ENCODE data around the gene CENPF.

The CENPF gene

GRCh38 chr1:214621236-214621635, 18.2 kb downstream of the CENPF start:
- no peak for DNase-seq

DNA sequence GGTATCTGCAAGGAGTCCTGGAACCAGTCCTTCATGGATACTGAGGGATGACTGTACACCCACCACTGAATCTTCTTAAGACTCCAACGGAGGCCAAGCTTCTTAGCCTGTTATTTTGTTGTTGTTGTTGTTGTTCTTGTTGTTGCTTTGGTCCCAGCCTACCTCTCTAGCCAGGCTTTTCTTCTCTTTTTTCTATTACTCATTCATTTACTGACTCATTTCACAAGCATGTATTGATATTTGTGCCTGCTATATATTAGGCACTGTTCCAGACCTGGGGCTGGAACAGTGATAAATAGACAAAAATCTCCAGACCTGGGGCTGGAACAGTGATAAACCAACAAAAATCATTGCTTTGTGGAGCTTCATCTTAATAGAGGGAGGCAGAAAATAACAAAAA, 20.4 kb downstream of the CENPF start:
- no peak for DNase-seq

GRCh38 chr1:214632091-214632490, 29.1 kb downstream of the CENPF start:
- DNase-seq = peak; percentile 57 to 74

- DNase-seq = no peak
Measured at GRCh38 chr1:214633686-214634085, 30.7 kb downstream of the CENPF start.

GRCh38 chr1:214634267-214634666, 31.3 kb downstream of the CENPF start:
- no peak for DNase-seq

GRCh38 chr1:214635086-214635485, 32.1 kb downstream of the CENPF start:
- DNase-seq = no peak

GRCh38 chr1:214635506-214635905, 32.5 kb downstream of the CENPF start:
- DNase-seq = no peak

GRCh38 chr1:214636436-214636835, 33.4 kb downstream of the CENPF start:
- DNase-seq = no peak

DNA sequence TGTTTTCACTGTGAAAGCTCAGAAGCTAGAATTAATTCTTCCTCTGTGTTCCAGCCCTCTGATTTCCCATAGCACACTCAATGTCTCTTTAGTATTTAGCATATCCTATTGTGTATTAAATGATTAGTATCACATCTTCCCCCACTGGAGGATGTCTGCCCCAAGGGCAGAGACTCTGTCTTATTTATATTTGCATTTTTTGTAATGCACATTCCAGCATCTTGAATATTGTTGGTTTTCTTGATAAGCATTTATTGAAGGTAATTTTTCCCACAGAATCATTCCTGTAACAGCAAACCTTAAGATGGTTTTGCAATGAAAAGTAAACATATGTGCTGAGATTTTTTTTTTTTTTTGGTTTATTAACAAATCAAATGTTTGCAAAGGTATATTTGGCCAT, 34.1 kb downstream of the CENPF start:
- no peak for DNase-seq

DNA sequence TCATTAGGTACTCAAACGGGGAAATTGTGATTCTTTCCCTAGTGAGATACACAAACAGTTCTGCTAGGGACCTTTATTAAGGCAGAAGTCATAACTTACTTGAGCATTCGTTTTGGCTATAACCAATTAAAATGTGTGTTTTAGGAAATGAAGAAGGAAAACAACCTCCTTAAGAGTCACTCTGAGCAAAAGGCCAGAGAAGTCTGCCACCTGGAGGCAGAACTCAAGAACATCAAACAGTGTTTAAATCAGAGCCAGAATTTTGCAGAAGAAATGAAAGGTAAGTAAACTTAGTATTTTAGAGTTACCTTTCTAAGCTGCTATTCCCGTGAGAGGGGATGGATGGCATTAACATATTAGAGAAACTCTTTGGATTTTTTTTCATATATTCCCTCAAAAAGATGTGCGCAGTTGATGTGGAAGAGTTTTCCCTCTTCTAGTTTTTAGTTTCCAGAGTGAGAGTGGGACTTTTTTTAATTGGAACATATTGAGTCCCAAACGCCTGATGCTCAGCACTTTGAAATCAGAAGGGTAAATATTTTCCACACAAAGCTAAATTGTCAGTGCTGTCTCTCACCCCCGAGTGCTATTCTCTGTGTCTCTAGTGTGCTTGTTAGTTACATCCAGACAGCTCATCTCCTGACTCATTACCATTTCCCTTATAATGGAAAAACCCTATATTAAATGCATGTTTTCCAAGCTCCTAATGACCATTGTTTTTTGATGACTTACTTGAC, 34.9 kb downstream of the CENPF start:
- peak in 1 of 2 donors; percentile 56 for DNase-seq

DNA sequence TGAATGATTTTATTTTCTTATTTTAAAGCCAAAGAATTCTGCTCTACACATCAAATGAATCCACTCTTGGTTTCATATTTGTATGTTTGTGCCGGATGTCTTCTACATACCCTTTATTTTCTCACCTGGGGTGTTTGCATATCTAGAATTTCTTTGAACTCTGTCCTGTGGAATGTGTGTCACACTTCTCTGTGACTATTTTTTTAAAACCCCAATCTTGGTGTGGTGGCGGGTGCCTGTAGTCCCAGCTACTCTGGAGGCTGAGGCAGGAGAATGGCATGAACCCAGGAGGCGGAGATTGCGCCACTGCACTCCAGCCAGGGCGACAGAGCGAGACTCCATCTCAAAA, 35.4 kb downstream of the CENPF start:
- DNase-seq = no peak

DNA sequence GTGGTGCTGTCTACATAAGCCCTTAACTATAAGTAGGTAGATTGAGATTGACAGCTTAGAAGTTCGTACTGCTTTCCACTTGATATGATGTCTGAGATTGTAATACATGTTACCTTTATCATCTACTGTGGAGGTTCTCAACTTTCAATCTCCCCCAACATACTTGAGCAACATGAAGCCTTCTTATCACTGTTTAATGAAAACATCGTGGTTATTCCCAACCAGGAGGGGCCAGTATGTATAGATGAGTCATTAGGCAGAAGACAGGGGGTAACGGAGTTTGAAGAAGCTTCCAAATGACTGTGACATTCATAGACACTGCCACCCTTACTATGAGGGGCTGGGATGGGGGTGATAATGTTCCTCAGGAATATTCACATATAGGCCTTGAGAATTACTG, 36.0 kb downstream of the CENPF start:
- no peak for DNase-seq

GRCh38 chr1:214640431-214641213, 37.6 kb downstream of the CENPF start:
- DNase-seq = no peak

DNA sequence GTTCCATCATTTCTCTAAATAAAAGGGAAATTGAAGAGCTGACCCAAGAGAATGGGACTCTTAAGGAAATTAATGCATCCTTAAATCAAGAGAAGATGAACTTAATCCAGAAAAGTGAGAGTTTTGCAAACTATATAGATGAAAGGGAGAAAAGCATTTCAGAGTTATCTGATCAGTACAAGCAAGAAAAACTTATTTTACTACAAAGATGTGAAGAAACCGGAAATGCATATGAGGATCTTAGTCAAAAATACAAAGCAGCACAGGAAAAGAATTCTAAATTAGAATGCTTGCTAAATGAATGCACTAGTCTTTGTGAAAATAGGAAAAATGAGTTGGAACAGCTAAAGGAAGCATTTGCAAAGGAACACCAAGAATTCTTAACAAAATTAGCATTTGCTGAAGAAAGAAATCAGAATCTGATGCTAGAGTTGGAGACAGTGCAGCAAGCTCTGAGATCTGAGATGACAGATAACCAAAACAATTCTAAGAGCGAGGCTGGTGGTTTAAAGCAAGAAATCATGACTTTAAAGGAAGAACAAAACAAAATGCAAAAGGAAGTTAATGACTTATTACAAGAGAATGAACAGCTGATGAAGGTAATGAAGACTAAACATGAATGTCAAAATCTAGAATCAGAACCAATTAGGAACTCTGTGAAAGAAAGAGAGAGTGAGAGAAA, 38.4 kb downstream of the CENPF start:
- DNase-seq = no peak

DNA sequence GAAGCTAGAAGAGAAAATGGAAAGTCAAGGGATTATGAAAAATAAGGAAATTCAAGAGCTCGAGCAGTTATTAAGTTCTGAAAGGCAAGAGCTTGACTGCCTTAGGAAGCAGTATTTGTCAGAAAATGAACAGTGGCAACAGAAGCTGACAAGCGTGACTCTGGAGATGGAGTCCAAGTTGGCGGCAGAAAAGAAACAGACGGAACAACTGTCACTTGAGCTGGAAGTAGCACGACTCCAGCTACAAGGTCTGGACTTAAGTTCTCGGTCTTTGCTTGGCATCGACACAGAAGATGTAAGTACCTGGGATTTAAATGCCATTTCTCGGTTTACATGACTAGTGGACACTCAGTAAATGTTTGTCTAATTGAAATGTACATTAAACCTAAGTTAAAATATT, 40.0 kb downstream of the CENPF start:
- DNase-seq = no peak

- no peak for DNase-seq
Measured at GRCh38 chr1:214645712-214646111, 42.7 kb downstream of the CENPF start.

DNA sequence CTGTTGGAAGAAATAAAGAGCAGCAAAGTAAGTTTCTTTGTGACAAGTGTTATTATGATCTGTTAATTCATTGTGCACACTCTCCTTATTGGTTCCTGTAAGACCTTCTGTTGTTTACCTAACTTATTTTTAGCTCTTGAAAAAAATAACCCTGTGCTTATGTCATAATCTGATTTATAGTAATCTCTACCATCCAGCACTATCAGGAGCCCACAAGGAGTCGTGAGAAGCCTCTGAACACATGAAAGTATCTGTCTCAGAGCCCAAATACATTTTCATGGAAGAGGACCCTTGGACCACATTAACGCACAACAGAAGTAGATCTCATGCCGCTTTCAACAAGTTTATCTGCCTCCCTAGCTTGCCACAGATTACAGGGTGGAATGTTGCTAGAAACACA, 45.8 kb downstream of the CENPF start:
- DNase-seq = no peak

- DNase-seq = no peak
Measured at GRCh38 chr1:214649607-214650006, 46.6 kb downstream of the CENPF start.

DNA sequence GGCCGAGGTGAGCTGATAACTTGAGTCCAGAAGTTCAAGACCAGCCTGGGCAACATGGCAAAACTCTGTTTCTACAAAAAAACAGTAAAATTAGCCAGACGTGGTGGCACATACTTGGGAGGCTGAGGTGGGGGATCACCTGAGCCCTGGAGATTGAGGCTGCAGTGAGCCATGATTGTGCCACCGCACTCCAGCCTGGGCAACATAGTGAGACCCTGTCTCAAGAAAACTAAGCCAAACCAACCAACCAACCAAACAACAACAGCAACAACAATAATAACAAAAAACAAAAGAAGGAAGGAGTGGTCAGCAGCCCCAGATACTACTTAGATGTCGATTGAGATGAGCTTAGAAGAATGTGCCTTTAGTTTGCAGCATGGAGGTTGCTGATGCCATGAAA, 47.7 kb downstream of the CENPF start:
- no peak for DNase-seq

DNA sequence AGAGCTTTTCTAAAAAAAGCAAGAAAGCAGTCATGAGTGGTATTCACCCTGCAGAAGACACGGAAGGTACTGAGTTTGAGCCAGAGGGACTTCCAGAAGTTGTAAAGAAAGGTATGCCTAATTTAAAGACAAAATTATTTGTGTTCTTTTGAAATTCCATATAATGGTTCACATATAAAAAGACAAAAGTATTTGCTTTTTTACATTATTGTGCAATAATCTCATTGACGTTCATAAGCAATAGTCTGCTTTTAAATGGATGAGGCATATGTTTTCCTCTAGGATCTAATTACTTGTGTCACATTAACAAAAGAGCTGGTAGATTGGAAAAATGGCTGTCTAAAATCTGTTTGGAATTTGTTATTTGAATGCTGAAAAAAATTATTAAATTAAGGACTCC, 54.3 kb downstream of the CENPF start:
- DNase-seq = no peak

DNA sequence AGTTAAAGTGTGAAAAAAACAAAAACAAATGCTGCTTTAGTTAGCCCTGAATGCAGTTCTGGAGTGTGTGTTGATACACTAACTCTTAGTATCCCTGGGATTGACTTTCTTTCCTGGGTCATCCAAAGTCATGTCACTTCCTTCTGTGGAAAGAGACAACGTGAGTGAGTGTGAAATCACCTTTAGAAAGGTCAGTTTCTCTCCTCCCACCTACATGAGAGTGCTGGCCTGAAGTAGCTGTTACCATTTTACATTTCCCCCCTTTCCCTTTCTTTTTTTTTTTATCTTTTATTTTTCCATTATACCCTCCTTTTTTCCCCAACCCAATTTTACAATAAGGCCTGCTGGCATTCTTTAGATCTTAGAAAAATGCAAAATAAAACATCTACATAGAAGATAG, 55.2 kb downstream of the CENPF start:
- DNase-seq = no peak

GRCh38 chr1:214658785-214659184, 55.8 kb downstream of the CENPF start:
- DNase-seq = no peak

DNA sequence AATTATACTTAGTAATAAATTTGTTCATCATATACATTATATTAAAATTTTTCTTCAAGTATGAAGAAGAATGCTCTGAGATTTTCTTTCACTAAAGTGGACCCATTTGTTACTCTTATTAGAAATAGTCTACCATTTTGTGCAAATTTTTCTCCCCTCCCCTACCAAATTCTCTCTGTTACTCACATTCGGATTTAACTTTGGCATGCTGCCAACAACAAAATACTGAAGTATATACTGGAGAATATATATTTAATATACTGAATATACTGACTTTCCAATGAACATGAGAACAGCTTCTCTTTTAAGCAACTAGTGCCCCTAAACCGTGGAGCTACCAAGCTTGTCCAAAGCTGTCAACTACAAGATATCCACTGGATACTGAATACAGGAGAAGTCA, 57.2 kb downstream of the CENPF start:
- DNase-seq = no peak

- no peak for DNase-seq
Measured at GRCh38 chr1:214660900-214661299, 57.9 kb downstream of the CENPF start.

Measured in CD4-positive, alpha-beta T cell treated with Interleukin-4 for 1 hour (primary cell).